Activated CD8-positive, alpha-beta memory T cell treated with anti-CD3 and anti-CD28 coated beads, Interleukin-2, amount 50 U/mL, for 48 hours (primary cell): Measurements from ENCODE around the gene ANKRD66.

Experiments used
- DNase-seq: peaks from one replicate; pipeline ENCODE4 v3.0.0-alpha.2; 2020

The ANKRD66 gene

GRCh38 chr6:46792635-46793034 lies 45.9 kb downstream of the ANKRD66 start:
- DNase-seq, result no peak

GRCh38 chr6:46793138-46793537 lies 46.4 kb downstream of the ANKRD66 start, which contains the start of gene MEP1A:
MEP1A (plus strand) TSS chr6:46793389; CDS start chr6:46793399, 10 bp downstream.
- no peak for DNase-seq

GRCh38 chr6:46794068-46794467 lies 47.3 kb downstream of the ANKRD66 start:
- DNase-seq, result no peak

GRCh38 chr6:46795816-46796215 lies 49.1 kb downstream of the ANKRD66 start:
- no peak for DNase-seq

- DNase-seq, result no peak
These were observed 50.3 kb downstream of the ANKRD66 start for GRCh38 chr6:46796848-46797580.

- no peak for DNase-seq
These were observed 52.9 kb downstream of the ANKRD66 start for GRCh38 chr6:46799657-46800056.

GRCh38 chr6:46808806-46809205 lies 62.1 kb downstream of the ANKRD66 start:
- DNase-seq, result no peak
